CD4-positive, alpha-beta T cell treated with Interleukin-10 for 1 hour (primary cell): Measurements from ENCODE around the gene ADAMTS3.

ENCODE experiments used
- DNase-seq: peaks from one replicate; pipeline ENCODE4 v3.0.0-alpha.2; 2020

The ADAMTS3 gene

GRCh38 chr4:72394012-72394663, 174.9 kb downstream of the ADAMTS3 start:
- no peak for DNase-seq

DNA sequence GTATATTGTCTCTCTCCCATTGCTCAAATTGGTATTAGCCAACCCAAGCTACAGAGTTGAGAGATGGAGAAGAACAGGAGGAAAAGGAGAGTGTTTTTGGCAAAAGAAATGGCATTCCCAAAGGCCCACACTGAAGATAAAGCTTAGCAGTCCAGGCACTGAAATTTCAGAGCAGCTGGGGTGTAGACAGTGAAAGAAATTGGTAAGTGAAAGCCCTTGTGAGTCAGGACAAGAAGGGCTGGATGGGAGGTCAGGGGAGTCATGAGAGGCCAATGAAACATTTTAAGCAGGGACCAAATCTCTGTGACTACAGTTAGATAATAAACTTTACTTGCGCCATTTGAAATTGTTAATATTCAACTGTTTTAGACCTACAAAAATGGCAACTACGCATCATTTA, 177.7 kb downstream of the ADAMTS3 start:
- DNase-seq: no peak

GRCh38 chr4:72390409-72390808, 178.6 kb downstream of the ADAMTS3 start:
- no peak for DNase-seq

DNA sequence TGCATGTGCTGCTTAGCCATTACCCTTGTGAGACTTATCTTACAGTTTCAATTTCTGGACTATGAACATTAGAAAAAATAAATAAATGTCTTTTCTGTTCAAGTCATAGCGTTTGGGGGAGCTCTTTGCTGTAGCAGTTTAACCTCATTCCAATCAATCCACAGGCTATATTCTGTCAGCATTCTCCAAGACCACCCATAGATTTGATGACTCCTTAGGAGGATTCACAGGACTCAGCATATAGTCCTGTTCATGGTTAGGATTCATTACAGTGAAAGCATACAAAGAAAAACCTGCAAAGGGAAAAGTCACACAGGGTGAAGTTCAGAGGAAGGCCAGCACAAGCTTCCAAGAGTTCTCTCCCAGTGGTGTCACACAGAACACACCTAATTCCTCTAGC, 180.5 kb downstream of the ADAMTS3 start:
- DNase-seq: no peak

- no peak for DNase-seq
These were observed 181.1 kb downstream of the ADAMTS3 start for GRCh38 chr4:72387959-72388358.

GRCh38 chr4:72383439-72383838, 185.6 kb downstream of the ADAMTS3 start:
- no peak for DNase-seq

- no peak for DNase-seq
These were observed 190.1 kb downstream of the ADAMTS3 start for GRCh38 chr4:72378901-72379300.

GRCh38 chr4:72377491-72378194, 191.4 kb downstream of the ADAMTS3 start:
- no peak for DNase-seq

DNA sequence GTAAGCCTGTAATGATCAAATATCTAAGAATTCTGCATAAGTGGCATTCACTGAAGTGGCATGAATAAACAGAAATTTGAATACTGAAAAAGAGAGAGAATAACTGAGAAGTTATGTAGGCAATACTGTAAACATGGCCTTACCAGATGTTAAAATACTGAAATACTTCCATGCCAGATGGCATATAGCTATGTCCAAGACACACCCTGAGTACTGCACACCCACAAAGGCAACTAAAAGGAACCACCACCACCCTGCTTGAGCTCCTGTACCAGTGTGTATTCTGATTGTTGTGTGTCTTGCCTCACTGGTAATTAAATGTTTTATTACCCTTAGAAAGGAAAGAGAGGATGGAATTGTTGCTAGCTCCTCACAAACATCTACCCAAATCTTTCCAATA, 192.1 kb downstream of the ADAMTS3 start:
- DNase-seq: no peak

GRCh38 chr4:72375073-72375736, 193.8 kb downstream of the ADAMTS3 start:
- no peak for DNase-seq

- DNase-seq: no peak
These were observed 194.9 kb downstream of the ADAMTS3 start for GRCh38 chr4:72374159-72374558.

GRCh38 chr4:72366601-72367000, 202.4 kb downstream of the ADAMTS3 start:
- no peak for DNase-seq

- no peak for DNase-seq
These were observed 203.0 kb downstream of the ADAMTS3 start for GRCh38 chr4:72365981-72366380.

GRCh38 chr4:72365016-72365415, 204.0 kb downstream of the ADAMTS3 start:
- DNase-seq: no peak

DNA sequence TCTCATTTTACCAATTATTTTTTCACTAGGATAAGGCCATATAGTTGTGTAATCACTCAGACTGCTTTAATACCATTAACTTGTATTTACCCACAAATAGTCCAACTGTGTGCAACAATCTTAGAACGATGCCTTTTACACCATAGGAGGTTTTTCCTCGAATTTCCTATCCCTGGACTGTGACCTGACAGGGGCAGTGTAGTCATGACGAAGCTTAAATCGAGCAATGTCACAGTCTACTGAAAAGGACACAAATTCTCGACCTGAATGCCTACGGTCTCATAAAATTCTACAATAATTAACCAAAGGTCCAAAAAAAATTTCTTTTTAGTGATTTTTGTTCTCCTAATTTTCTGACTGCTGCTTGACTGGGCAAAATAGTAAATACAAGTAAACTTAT, 208.9 kb downstream of the ADAMTS3 start:
- DNase-seq: no peak

DNA sequence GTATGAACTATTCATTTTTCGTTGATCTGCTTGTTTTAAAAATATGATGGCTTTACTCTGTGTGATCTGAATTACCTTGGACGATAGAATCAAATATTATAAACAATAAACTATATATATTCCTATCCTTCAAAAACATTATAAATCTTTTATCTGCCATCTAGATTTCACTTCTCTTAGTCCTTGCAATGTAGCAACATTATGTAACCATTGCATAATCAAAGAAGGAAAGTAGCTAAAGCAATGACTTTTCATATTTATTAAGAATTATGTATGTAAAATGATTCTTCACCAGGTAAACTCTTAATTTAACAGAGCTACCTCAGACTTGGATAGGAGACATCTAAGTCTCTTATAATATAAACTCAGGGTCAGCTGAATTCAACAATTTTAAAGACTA, 210.5 kb downstream of the ADAMTS3 start:
- DNase-seq: no peak

- no peak for DNase-seq
These were observed 211.1 kb downstream of the ADAMTS3 start for GRCh38 chr4:72357908-72358307.

DNA sequence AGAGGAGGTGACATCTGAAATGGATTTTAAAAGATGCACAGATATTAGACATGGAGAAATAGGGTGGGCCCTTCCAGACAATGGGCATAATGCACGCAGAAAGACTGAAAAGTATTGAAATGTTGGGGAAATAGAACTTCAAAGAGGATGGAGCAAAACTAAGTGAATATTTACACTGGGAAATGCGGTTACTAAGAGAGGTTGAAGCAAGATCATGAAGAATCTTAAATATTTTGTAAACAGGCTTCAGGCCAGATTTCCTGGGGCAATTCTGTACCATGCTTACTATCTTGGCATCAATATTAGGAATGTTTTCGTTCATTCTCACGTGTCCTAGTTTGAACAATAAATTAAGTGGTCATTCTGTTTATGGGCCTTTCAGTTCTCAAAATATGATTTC, 216.3 kb downstream of the ADAMTS3 start:
- no peak for DNase-seq

DNA sequence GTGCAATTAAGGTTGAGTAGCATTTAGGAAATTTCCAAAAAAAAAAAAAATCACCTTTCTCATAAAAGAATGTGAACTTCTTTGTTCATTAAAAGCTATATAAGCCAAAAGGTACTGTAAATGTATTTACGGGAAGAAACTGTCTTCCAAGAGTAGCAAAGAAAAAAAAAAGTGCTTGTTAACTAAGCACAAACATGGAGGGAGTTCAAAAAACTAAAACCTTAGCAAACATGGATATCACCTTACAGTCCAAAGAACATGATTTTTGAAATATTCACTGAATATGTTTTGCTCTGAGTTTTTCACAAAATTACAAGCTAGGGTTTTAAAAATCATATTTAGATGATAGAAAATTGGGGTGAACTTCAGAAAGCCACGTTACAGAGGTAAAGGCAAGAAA, 217.5 kb downstream of the ADAMTS3 start:
- DNase-seq: no peak

GRCh38 chr4:72348701-72349100, 220.3 kb downstream of the ADAMTS3 start:
- no peak for DNase-seq

DNA sequence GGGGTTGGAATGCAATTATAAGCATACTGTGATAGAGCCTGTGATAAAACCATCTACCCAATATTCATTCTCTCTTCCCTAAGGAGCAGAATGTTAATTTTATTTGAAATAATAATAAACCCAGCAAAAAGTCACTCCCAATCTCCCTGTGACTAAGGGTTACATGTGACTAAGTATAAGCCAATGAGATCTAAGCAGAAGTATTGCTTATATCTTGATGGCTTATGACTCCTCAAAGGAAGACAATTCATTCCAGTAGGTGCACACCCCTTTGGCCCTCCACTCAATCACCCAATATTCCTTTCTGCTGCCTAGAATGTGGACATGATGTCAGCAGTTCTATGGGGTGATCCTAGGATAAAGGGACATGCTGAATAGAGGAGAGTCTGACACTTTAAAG, 224.6 kb downstream of the ADAMTS3 start:
- DNase-seq: no peak

GRCh38 chr4:72341432-72341820, 227.6 kb downstream of the ADAMTS3 start:
- DNase-seq: no peak

DNA sequence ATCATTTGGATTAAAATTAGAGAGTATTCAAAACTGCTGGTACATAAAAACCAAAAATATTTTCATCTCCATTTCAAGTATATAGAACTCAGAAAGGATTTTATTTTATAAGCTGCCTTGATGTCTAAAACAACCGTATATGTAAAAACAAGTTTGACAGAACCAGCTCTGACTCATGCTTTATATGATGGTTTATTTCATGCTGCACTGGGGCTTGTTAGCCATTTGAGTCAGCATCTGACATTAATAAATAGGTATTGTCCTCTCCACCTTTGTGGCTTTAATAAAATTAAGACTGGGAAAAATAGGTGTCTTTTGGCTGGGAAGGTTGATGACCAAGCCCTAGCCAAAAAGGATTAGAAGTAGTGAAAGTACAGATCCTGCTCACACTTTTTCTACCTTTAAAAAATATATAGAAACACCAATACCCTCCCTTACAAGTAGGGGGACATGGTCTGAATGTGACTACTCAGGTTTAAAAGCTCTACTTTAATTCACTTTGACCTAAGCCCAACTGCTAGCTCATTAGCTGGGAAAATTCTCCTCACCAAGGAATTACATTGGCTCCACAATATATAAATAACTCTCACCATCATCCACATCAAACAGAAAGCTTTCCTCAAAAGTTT, 228.1 kb downstream of the ADAMTS3 start:
- no peak for DNase-seq

GRCh38 chr4:72338060-72338459, 231.0 kb downstream of the ADAMTS3 start:
- no peak for DNase-seq
